Measurements from ENCODE around the gene NKPD1.

The NKPD1 gene

DNA sequence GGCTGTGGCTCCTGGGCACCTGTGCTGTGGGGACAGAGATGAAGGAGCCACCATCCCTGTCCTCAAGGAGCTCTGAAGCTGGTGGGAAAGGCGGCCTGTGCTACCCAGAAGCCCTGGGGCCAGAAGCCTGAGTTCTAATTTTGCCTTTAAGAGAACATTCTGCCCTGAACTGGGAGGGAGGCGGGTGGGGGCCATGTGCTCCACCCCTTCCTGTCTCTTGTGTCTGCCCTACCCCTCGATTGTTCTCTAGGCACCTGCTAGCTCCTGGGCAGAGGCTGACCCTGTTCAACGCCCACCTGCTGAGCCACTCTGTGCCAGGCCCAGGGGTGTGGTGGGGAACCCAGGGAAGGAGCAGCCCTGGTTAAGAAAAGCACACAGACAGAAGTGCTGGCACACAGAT is 11.4 kb upstream of the NKPD1 start:
- no peak for DNase-seq

DNA sequence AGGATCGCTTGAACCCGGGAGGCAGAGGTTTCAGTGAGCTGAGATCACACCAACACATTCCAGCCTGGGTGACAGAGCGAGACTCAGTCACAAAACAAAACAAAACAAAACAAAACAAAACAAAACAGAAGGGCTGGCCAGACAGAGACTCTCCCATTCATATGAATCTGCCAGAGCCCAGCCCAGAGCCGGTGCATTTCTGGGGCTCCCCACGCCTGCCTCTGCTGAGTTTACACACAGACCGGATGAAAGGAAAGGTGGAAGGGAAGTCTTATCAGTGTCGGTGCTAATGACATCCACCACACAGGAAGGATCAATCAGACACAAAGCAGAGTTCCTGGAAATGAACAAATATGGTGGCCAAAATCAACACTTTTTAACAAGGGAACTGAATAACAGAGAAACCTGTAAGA is 10.4 kb upstream of the NKPD1 start:
- DNase-seq, result peak; percentile 65

GRCh38 chr19:45170146-45171106 is 9.6 kb upstream of the NKPD1 start:
- no peak for DNase-seq

DNA sequence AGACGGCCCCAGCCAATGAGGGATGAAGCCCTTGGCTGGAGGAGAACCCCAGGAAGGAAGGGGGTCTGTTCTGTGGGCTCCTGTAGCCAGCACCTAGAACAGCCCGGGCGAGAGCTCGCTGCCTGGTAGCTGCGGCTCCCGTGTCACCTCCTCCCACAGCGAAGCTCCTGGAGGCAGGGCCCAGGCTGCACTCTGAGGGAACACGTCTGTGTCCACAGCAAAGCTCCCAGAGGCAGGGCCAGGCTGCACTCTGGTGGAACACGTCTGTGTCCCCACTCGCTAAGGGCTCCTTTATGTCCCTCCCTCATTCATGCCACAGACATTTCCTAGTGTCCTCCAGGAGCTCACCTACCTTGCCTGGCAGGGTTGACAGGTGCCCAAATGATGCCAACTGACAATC is 8.8 kb upstream of the NKPD1 start:
- DNase-seq, result no peak

GRCh38 chr19:45168767-45169351 is 8.1 kb upstream of the NKPD1 start:
- DNase-seq, result no peak

GRCh38 chr19:45166723-45167252 is 6.0 kb upstream of the NKPD1 start:
- DNase-seq, result no peak

DNA sequence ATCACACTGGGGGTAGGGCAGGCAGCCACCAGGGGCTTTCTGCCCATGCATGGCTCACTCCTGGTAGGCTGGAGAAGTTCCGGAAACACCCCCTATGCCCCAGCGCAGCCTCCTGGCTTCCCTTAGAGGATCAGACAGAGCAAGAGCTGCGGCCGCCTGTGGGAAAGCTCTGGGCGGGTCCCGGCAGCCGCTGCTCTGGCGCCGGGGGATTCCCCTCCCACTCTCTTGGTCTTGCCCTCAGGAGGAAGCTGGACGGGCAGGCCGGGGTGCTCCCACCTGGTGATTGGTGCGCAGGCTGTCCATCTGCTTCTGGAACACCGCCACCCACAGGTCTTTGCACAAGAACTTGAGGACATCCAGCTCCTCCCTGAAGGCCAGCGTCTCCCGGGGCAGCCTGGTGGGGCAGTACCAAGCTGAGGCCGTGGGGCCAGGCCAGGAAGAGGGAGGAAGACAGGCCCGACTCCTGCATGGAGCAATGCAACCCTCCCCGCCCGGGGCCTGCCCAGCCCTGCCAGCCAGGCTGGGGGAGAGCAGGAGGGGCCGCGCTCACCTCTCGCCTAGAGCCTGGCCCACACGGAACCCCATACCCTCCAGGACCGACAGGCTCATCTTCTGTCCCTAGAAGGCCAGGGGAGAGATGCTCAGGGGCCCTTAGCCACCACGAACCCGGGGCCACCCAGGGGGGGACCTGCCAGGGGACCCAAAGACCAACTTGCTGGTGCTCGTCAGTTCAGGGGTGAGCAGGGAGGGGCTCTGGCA is 4.0 kb upstream of the NKPD1 start:
- DNase-seq, result peak; percentile 76

GRCh38 chr19:45163751-45164460 is 3.1 kb upstream of the NKPD1 start:
- no peak for DNase-seq

DNA sequence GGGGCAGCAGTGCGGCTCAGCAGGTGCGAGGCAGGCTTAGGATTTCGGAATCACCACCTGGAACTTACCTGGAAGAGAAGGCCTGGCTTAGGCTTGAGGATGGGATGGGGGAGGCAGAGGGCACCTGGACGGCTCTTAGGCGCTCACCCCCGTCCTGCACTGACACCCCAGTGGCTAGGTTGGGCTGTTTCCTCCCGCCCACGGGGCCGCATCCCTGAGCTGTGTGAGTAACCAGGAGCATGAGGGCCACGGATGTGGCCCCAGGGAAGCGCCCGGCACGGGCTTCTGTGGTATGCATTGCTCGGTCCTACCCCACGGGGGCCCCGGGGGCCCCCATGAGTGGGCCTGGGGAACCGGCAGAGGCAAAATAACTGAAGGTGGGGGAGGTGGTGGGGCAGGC is 2.4 kb upstream of the NKPD1 start:
- DNase-seq, result no peak

DNA sequence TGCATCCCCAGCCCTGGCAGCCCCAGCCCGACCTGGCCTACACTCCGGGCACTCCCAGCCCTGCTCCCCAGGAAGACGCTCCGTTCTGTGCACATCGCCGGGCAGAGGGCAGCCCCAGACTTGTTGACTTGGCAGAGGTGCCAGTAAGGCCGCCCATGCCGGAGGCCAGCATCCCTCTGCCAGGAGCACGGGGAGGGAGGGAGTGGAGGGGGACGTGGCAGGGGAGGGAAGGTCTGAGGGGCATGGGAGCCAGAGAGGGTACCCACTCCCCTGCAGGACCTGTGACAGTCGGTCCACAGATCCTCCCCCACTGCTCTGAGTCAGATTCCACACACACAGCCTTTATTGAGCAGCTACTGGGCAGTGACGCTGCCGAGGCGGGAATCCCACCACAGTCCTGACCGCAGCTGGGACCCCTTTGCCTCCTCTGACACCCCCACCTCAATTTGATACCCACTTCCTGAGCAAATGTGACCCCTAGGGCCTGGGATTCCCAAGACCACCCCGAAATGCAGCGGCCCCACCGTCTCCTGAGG is 1.9 kb upstream of the NKPD1 start:
- DNase-seq, result no peak

- DNase-seq, result no peak
Observed at GRCh38 chr19:45161738-45162607, 1.2 kb upstream of the NKPD1 start.

DNA sequence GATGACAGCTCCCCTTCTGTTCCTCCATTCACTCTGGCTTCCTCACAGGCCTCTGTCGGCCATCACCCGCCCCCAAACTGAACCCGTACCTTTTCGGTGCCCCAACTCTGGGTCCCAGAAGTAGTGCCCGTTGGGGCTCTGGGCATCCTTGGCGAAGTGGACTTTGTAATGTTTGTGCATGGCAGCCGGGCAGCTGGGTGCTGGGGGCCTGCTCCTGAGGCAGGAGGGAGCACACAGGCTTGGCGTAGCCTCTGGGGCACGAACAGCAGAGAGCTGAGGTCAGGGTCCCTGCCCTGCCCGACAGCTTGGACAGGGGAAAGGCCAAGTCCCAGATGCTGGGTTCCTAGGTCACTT is 834 bp downstream of the NKPD1 start:
- no peak for DNase-seq

GRCh38 chr19:45159210-45159970 is 1.4 kb downstream of the NKPD1 start:
- no peak for DNase-seq

- DNase-seq, result no peak
Observed at GRCh38 chr19:45158503-45159209, 2.1 kb downstream of the NKPD1 start.

DNA sequence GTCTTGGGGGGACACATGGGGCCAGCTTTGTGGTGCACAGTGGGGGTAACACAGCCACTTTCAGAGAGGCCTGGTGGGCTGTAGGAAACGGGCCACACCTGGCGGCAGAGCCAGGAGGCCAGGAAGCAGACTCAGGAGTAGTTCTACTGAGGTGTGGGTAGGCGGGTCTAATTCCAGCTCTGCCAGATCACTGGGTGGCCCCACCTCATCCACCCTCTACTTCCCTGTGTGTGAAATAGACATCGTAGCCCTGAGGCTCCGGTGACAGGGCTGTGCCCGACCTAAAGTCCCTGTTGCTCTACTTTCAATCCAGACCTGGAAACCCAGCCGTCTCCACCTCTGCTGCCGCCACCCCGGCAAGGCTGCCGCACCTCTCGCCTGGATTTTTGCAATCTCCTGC is 4.0 kb downstream of the NKPD1 start:
- DNase-seq, result no peak

DNA sequence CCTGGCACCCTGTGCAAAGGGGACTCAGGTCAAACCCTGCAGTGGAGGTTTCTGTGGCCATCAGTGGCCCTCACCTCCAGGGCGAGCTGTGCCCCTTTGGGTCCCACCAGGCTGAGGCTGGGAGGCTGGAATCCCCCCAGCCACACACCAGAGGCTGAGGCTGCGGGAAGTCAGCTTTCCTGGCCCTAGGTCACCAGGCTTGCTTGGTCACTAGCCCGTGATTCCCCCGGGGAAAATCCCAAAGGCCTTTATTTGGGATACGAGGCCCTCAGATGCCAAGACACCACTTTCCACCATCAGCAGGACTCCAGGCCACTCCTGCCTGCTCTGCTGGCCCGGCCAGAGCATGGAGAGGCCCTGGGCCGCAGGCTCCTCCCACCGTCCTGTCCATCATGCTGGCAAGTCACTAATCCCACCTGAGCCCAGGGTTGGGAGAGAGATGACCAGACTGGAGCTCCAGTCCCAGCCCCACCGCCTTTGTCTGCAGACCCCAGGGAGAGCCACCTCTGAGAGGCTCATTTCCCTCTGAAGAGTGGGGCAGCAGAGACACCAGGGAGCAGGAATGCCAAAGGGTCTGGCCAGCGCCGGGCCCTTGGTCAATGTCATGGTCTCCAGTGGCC is 4.7 kb downstream of the NKPD1 start:
- no peak for DNase-seq

DNA sequence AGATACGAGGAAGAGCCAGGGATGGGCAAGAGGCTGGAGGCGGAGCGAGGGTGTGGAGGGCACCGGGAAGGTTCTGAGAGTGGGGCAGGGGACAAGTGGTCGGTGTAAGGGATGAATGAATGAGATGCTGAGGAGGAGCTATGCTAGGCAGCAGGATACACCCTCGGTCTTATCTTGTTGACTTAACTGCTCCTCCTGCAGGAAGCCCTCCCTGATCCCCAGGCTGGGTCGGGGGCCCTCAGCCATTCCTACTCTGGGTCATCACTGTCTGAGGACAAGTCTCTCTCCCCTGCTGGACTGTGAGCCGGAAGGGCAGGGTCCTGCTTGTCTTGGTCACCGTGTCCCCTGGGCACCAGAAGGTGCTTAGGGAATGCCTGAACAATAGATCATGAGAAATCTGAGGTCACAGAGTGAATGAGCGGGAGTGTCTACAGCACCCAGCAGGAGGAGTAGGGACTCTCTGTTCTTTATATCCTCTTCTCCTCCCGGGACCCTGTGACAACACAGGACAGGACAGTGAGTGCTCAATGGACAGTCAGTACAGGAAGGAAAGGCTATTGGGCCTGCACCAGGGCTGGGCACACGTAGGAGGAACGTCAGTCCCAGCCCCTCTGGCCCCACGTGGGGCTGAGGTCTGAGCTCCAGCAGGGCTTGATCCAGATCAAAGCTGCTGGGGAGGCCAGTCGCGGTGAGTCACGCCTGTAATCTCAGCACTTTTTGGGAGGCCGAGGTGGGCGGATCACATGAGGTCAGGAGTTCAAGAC is 6.5 kb downstream of the NKPD1 start:
- DNase-seq, result no peak

GRCh38 chr19:45153339-45154063 is 7.3 kb downstream of the NKPD1 start:
- peak; percentile 32 for DNase-seq

Data from activated CD4-positive, alpha-beta T cell treated with anti-CD3 and anti-CD28 coated beads, Interleukin-2, Interleukin-6, amounts not matched to agents 100 ng/mL and 50 ng/mL, durations not matched to agents 16 hours and 8 hours (primary cell).